CD14-positive monocyte (primary cell): ENCODE measurements around the gene ACSL3. TPM values are rescaled to one million over a fixed set of nuclear protein-coding genes. Genes with fewer than 3 reads are reported as not detected.

Source experiments
- DNase-seq, 3 donors: peaks; one replicate each; pipeline ENCODE4 v3.0.0-alpha.2; 2011 to 2022
- H2AFZ ChIP-seq: 2 replicates; pipeline ENCODE4 v1.6.0; 2012; ENCODE audit warnings: mild to moderate bottlenecking, low read depth, low read length, inconsistent platforms; ENCODE audit not compliant: insufficient read depth, poor library complexity, severe bottlenecking
- H3K27ac ChIP-seq, 2 donors: 1 replicate in 1 of 2; 2 replicates in 1 of 2; pipeline ENCODE4 v1.5.1; 2012 to 2013; ENCODE audit warnings: low read length in 2 of 2, control low read depth in 1 of 2, inconsistent platforms in 1 of 2, low read depth in 1 of 2, mild to moderate bottlenecking in 1 of 2
- H3K27me3 ChIP-seq, 2 donors: one replicate each; pipeline versions ENCODE4 v1.6.0 to v1.6.1; 2011 to 2013; ENCODE audit warnings: low read length in 2 of 2; ENCODE audit not compliant: control insufficient read depth in 2 of 2, insufficient read depth in 2 of 2
- H3K36me3 ChIP-seq, 2 donors: replicated peaks in 1 of 2; 1 replicate in 1 of 2; 2 replicates in 1 of 2; pipeline versions ENCODE4 v1.5.1 to v1.6.1; 2012 to 2013; ENCODE audit warnings: low read length in 2 of 2, control low read depth in 1 of 2, inconsistent platforms in 1 of 2, mild to moderate bottlenecking in 1 of 2; ENCODE audit not compliant: insufficient read depth in 2 of 2, control insufficient read depth in 1 of 2
- H3K4me1 ChIP-seq, 2 donors: 1 replicate in 1 of 2; 2 replicates in 1 of 2; pipeline versions ENCODE4 v1.5.1 to v1.6.1; 2012 to 2013; ENCODE audit warnings: low read length in 2 of 2, control low read depth in 1 of 2, inconsistent platforms in 1 of 2, mild to moderate bottlenecking in 1 of 2, moderate library complexity in 1 of 2; ENCODE audit not compliant: insufficient read depth in 2 of 2, control insufficient read depth in 1 of 2
- H3K4me2 ChIP-seq: replicated peaks from 2 replicates; pipeline ENCODE3; 2012; ENCODE audit warnings: low read length, moderate library complexity, mild to moderate bottlenecking; ENCODE audit not compliant: poor library complexity, severe bottlenecking; ENCODE audit errors: extremely low read depth
- H3K4me3 ChIP-seq, 3 experiments: fragments of 200-600 bp in 1 of 3; sonication (generic) in 1 of 3; replicated peaks in 1 of 3; 1 replicate in 2 of 3; 2 replicates in 1 of 3; pipeline ENCODE4 v1.5.1; 2011 to 2013; ENCODE audit warnings: low read length in 3 of 3, mild to moderate bottlenecking in 3 of 3, control low read depth in 2 of 3, low read depth in 2 of 3, inconsistent platforms in 1 of 3, moderate library complexity in 1 of 3
- H3K79me2 ChIP-seq: 2 replicates; pipeline ENCODE4 v1.6.0; 2012; ENCODE audit warnings: mild to moderate bottlenecking, control low read depth, inconsistent platforms, low read length, moderate library complexity; ENCODE audit not compliant: insufficient read depth
- H3K9ac ChIP-seq: 2 replicates; pipeline ENCODE4 v1.6.0; 2017; ENCODE audit warnings: low read length, mild to moderate bottlenecking; ENCODE audit not compliant: insufficient read depth, poor library complexity, severe bottlenecking
- H3K9me3 ChIP-seq, 2 donors: replicated peaks in 1 of 2; 1 replicate in 1 of 2; 2 replicates in 1 of 2; pipeline versions ENCODE4 v1.5.1 to v1.6.1; 2012 to 2013; ENCODE audit warnings: low read length in 2 of 2, control low read depth in 1 of 2; ENCODE audit not compliant: control insufficient read depth in 1 of 2, insufficient read depth in 1 of 2
- H4K20me1 ChIP-seq: 2 replicates; pipeline ENCODE4 v1.6.0; 2012; ENCODE audit warnings: mild to moderate bottlenecking, low read length, control low read depth, moderate library complexity; ENCODE audit not compliant: insufficient read depth
- H3K27ac Mint-ChIP-seq, 7 donors: one replicate each; pipeline ENCODE4 v1.8.0; 2020; ENCODE audit warnings: mild to moderate bottlenecking in 7 of 7, mixed read lengths in 7 of 7, moderate library complexity in 6 of 7, inconsistent platforms in 2 of 7
- H3K27me3 Mint-ChIP-seq, 3 donors: one replicate each; pipeline ENCODE4 v1.8.0; 2021 to 2022; ENCODE audit warnings: low read depth in 3 of 3, mild to moderate bottlenecking in 3 of 3, mixed read lengths in 3 of 3, moderate library complexity in 3 of 3, inconsistent platforms in 1 of 3
- H3K36me3 Mint-ChIP-seq, 2 donors: one replicate each; pipeline ENCODE4 v1.8.0; 2020; ENCODE audit warnings: mixed read lengths in 2 of 2, inconsistent platforms in 1 of 2, mild to moderate bottlenecking in 1 of 2
- H3K4me1 Mint-ChIP-seq: one replicate; pipeline ENCODE4 v1.8.0; 2020; ENCODE audit warnings: mild to moderate bottlenecking, mixed read lengths
- H3K4me3 Mint-ChIP-seq, 2 donors: one replicate each; pipeline ENCODE4 v1.8.0; 2020; ENCODE audit warnings: mild to moderate bottlenecking in 2 of 2, mixed read lengths in 2 of 2, moderate library complexity in 1 of 2
- H3K9me3 Mint-ChIP-seq, 7 donors: one replicate each; pipeline ENCODE4 v1.8.0; 2020 to 2022; ENCODE audit warnings: mixed read lengths in 7 of 7, mild to moderate bottlenecking in 6 of 7, moderate library complexity in 6 of 7, inconsistent platforms in 2 of 7
- CTCF ChIP-seq: fragments of 200-600 bp; IDR thresholded peaks from one replicate; pipeline ENCODE4 v1.8.0; 2022; ENCODE audit warnings: antibody characterized with exemption, mild to moderate bottlenecking
- WGBS: methylation state at CpG from one replicate; pipeline ENCODE4 v1.1.5; 2013; ENCODE audit warnings: missing lambda C conversion rate; ENCODE audit not compliant: insufficient coverage; 5-methylcytosine and 5-hydroxymethylcytosine counted together
- intact Hi-C, 2 donors: fragments of 100-400 bp; cut with micrococcal nuclease; formaldehyde crosslinking; loops; one replicate each; pipeline versions ENCODE4 v1.15.0 to v1.15.1; 2023
- polyA plus RNA-seq, 3 donors: library from polyadenylated mRNA; depleted of rRNA in 1 of 3; unstranded in 2 of 3; stranded (reverse) in 1 of 3; fragments of 300-500 nt in 2 of 3; fragments of >200 nt in 1 of 3; fragmentation: Illumina TruSeq in 2 of 3; gene quantifications; 1 replicate in 2 of 3; 2 replicates in 1 of 3; pipeline ENCODE4 v1.2.3, GENCODE V29; 2012 to 2021

The ACSL3 gene
- polyA plus RNA-seq, 3 donors = 8.8 to 24.4 (median 19.9) TPM

- H3K4me3 ChIP-seq = no peak overlapping the region
- peaks cover 24 to 31% of the 10 kb centered on the region in 2 donors for H3K4me1 ChIP-seq
- 36% methylated on average over 3 of the region's 4 CpGs for WGBS
- no peak overlapping the region for H3K27ac ChIP-seq
- no peak for DNase-seq
- TF ChIP-seq CTCF = no peak
- H3K4me2 ChIP-seq = no peak overlapping the region
- peaks cover 100% of the 10 kb centered on the region for H3K79me2 ChIP-seq
- no peaks in the 10 kb centered on the region for H3K9me3 Mint-ChIP-seq
- no peak overlapping the region for H3K4me3 Mint-ChIP-seq
- no peak overlapping the region for H2AFZ ChIP-seq
- H4K20me1 ChIP-seq = peaks cover 100% of the 10 kb centered on the region
- intact Hi-C loops = no loop called here
- H3K9me3 ChIP-seq = no peaks in the 10 kb centered on the region
- H3K27ac Mint-ChIP-seq = peak overlapping the region in 1 of 7 donors; percentile 1
- H3K36me3 Mint-ChIP-seq = no peaks in the 10 kb centered on the region
- H3K9ac ChIP-seq = no peak overlapping the region
- peaks cover 17% of the 10 kb centered on the region for H3K4me1 Mint-ChIP-seq
- H3K36me3 ChIP-seq = no peaks in the 10 kb centered on the region
- H3K27me3 ChIP-seq = no peaks in the 10 kb centered on the region
- H3K27me3 Mint-ChIP-seq = peaks cover 0 to 2% (median 0%) of the 10 kb centered on the region in 3 donors
These were observed 11.7 kb downstream of the ACSL3 start for GRCh38 chr2:222872551-222872950.

GRCh38 chr2:222875482-222875881 lies 14.6 kb downstream of the ACSL3 start:
- Histone ChIP-seq H3K4me1 (peaks cover 7 to 10% of the 10 kb centered on the region in 2 donors), H3K27ac (no peak overlapping the region)

More at GRCh38 chr2:222875482-222875881, 14.6 kb downstream of the ACSL3 start:
- WGBS = no CpG with 5 or more reads among the region's 3 CpGs
- H4K20me1 ChIP-seq = peaks cover 99% of the 10 kb centered on the region
- no peaks in the 10 kb centered on the region for H3K36me3 ChIP-seq
- no peaks in the 10 kb centered on the region for H3K9me3 ChIP-seq
- H3K9ac ChIP-seq = no peak overlapping the region
- H2AFZ ChIP-seq = no peak overlapping the region
- H3K4me1 Mint-ChIP-seq = peaks cover 17% of the 10 kb centered on the region
- peaks cover 100% of the 10 kb centered on the region for H3K79me2 ChIP-seq
- no peaks in the 10 kb centered on the region for H3K27me3 ChIP-seq
- no peaks in the 10 kb centered on the region for H3K36me3 Mint-ChIP-seq
- no peaks in the 10 kb centered on the region for H3K9me3 Mint-ChIP-seq
- no peak overlapping the region for H3K4me2 ChIP-seq
- no peak overlapping the region for H3K4me3 Mint-ChIP-seq
- no peak for DNase-seq
- peaks cover 0 to 2% (median 0%) of the 10 kb centered on the region in 3 donors for H3K27me3 Mint-ChIP-seq
- TF ChIP-seq CTCF = no peak
- no peak overlapping the region for H3K27ac Mint-ChIP-seq
- no peak overlapping the region for H3K4me3 ChIP-seq
- intact Hi-C loops = no loop called here
